ENCODE data around the gene SNAP29. TPM values are rescaled to one million over a fixed set of nuclear protein-coding genes. Genes with fewer than 3 reads are reported as not detected.

The SNAP29 gene
- polyA plus RNA-seq, 1 experiment: 45.5 TPM

- no peak for TF ChIP-seq CTCF (IDR thresholded peaks at IDR 0.05; ENCODE audit: low read depth, low read length)
- DNase-seq (ENCODE audit: low read depth, low spot score): no peak
- Histone ChIP-seq H3K27ac (ENCODE audit: low read depth, low read length) (no peak overlapping the region), H3K27me3 (ENCODE audit: control insufficient read depth, insufficient read depth, low read length) (no peaks in the 10 kb centered on the region), H3K4me3 (ENCODE audit: low read depth, low read length) (no peak overlapping the region), H3K9me3 (ENCODE audit: control insufficient read depth, insufficient read depth, low read length) (no peaks in the 10 kb centered on the region)
- CTCF ChIA-PET: no interaction called here
- POLR2A ChIA-PET: no interaction called here
Measured at GRCh38 chr22:20811971-20812660, 46.7 kb upstream of the SNAP29 start.

- H3K9me3 ChIP-seq (ENCODE audit: control insufficient read depth, insufficient read depth, low read length): no peaks in the 10 kb centered on the region
- H3K27ac ChIP-seq (ENCODE audit: low read depth, low read length): no peak overlapping the region
- TF ChIP-seq CTCF (IDR thresholded peaks at IDR 0.05; ENCODE audit: low read depth, low read length): no peak
- H3K27me3 ChIP-seq (ENCODE audit: control insufficient read depth, insufficient read depth, low read length): no peaks in the 10 kb centered on the region
- ChIA-PET CTCF (no interaction called here), POLR2A (no interaction called here)
- no peak for DNase-seq (ENCODE audit: low read depth, low spot score)
- H3K4me3 ChIP-seq (ENCODE audit: low read depth, low read length): no peak overlapping the region
Measured at GRCh38 chr22:20813056-20813455, 45.8 kb upstream of the SNAP29 start.

- TF ChIP-seq CTCF (IDR thresholded peaks at IDR 0.05; ENCODE audit: low read depth, low read length): no peak
- CTCF ChIA-PET: interaction anchor here (0.7 to 1.0 kb wide), 2 partner anchors 30 to 100 kb away, joined by 3 to 4 read pairs; no protein-coding TSS in a partner anchor
- no peak for DNase-seq (ENCODE audit: low read depth, low spot score)
Measured at GRCh38 chr22:20814221-20814808, 44.5 kb upstream of the SNAP29 start.

GRCh38 chr22:20815477-20816050 lies 43.2 kb upstream of the SNAP29 start:
- CTCF ChIA-PET: interaction anchor here (0.6 kb wide), 2 partner anchors 20 to 102 kb away, joined by 3 to 4 read pairs; partner anchors contain the start of gene CRKL
- no peaks in the 10 kb centered on the region for H3K9me3 ChIP-seq (ENCODE audit: control insufficient read depth, insufficient read depth, low read length)
- no peak overlapping the region for H3K27ac ChIP-seq (ENCODE audit: low read depth, low read length)
- no peak for TF ChIP-seq CTCF (IDR thresholded peaks at IDR 0.05; ENCODE audit: low read depth, low read length)
- POLR2A ChIA-PET: interaction anchor here (0.7 kb wide), 1 partner anchor 576 kb away, joined by 6 read pairs; no protein-coding TSS in a partner anchor
- no peak overlapping the region for H3K4me3 ChIP-seq (ENCODE audit: low read depth, low read length)
- no peak for DNase-seq (ENCODE audit: low read depth, low spot score)
- no peaks in the 10 kb centered on the region for H3K27me3 ChIP-seq (ENCODE audit: control insufficient read depth, insufficient read depth, low read length)

More at GRCh38 chr22:20814221-20814808, 44.5 kb upstream of the SNAP29 start:
- no peaks in the 10 kb centered on the region for H3K27me3 ChIP-seq (ENCODE audit: control insufficient read depth, insufficient read depth, low read length)
- H3K4me3 ChIP-seq (ENCODE audit: low read depth, low read length): no peak overlapping the region
- no peaks in the 10 kb centered on the region for H3K9me3 ChIP-seq (ENCODE audit: control insufficient read depth, insufficient read depth, low read length)
- POLR2A ChIA-PET: no interaction called here
- no peak overlapping the region for H3K27ac ChIP-seq (ENCODE audit: low read depth, low read length)

- Histone ChIP-seq H3K27ac (ENCODE audit: low read depth, low read length) (no peak overlapping the region), H3K4me3 (ENCODE audit: low read depth, low read length) (no peak overlapping the region), H3K9me3 (ENCODE audit: control insufficient read depth, insufficient read depth, low read length) (no peaks in the 10 kb centered on the region), H3K27me3 (ENCODE audit: control insufficient read depth, insufficient read depth, low read length) (no peaks in the 10 kb centered on the region)
- DNase-seq (ENCODE audit: low read depth, low spot score): no peak
- ChIA-PET CTCF (no interaction called here), POLR2A (no interaction called here)
- no peak for TF ChIP-seq CTCF (IDR thresholded peaks at IDR 0.05; ENCODE audit: low read depth, low read length)
Measured at GRCh38 chr22:20816559-20816958, 42.2 kb upstream of the SNAP29 start.

All from AG04450 (cell line).